ENCODE results near the gene SFMBT1. TPM values are rescaled to one million over a fixed set of nuclear protein-coding genes. Genes with fewer than 3 reads are reported as not detected.

The SFMBT1 gene
- total RNA-seq, 5 donors from 2014 or later (not counting 1 experiment from before 2014, with no cell fraction given): 30.3 to 42.7 (median 37.7) TPM

GRCh38 chr3:53084310-53085001 is 38.6 kb upstream of the SFMBT1 start:
- H3K4me1 ChIP-seq (ENCODE audit: control insufficient read depth in 1 of 2, extremely low read depth in 1 of 2, insufficient read depth in 2 of 2, low read length in 2 of 2): no peaks in the 10 kb centered on the region
- H3K27ac Mint-ChIP-seq: no peak overlapping the region
- ChIA-PET CTCF (no interaction called here), POLR2A (no interaction called here)
- no peaks in the 10 kb centered on the region for H3K4me1 Mint-ChIP-seq
- H3K36me3 ChIP-seq (ENCODE audit: control insufficient read depth in 2 of 2, extremely low read depth in 1 of 2, insufficient read depth in 1 of 2, low read length in 1 of 2): peaks cover 2 to 5% of the 10 kb centered on the region in 2 donors
- H3K27me3 Mint-ChIP-seq: no peaks in the 10 kb centered on the region
- no peak overlapping the region for H3K4me3 ChIP-seq (ENCODE audit: control insufficient read depth in 1 of 2, extremely low read depth in 1 of 2, low read length in 1 of 2)
- no peaks in the 10 kb centered on the region for H3K9me3 Mint-ChIP-seq
- H3K27ac ChIP-seq (ENCODE audit: low read length): no peak overlapping the region
- H3K36me3 Mint-ChIP-seq: peaks cover 6% of the 10 kb centered on the region
- DNase-seq (no peak), ATAC-seq (replicated peaks in 1 of 4) (no peak)
- no peak overlapping the region for H3K4me3 Mint-ChIP-seq
- no peaks in the 10 kb centered on the region for H3K27me3 ChIP-seq (replicated peaks in 1 of 2; ENCODE audit: control insufficient read depth in 2 of 2, extremely low read depth in 1 of 2, insufficient read depth in 2 of 2, low read length in 1 of 2)
- 84% methylated on average over 6 of the region's 12 CpGs for WGBS (ENCODE audit: insufficient coverage)
- H3K9me3 ChIP-seq: no peaks in the 10 kb centered on the region

- ATAC-seq (replicated peaks in 1 of 4) (no peak), DNase-seq (no peak)
- no peak overlapping the region for H3K27ac ChIP-seq (ENCODE audit: low read length)
- H3K4me1 ChIP-seq (ENCODE audit: control insufficient read depth in 1 of 2, extremely low read depth in 1 of 2, insufficient read depth in 2 of 2, low read length in 2 of 2): no peaks in the 10 kb centered on the region
- Mint-ChIP-seq H3K9me3 (no peaks in the 10 kb centered on the region), H3K27ac (peak overlapping the region in 1 of 2 donors; percentile 37), H3K36me3 (peaks cover 4% of the 10 kb centered on the region), H3K4me3 (no peak overlapping the region), H3K27me3 (no peaks in the 10 kb centered on the region), H3K4me1 (no peaks in the 10 kb centered on the region)
- CTCF ChIA-PET: no interaction called here
- WGBS (ENCODE audit: insufficient coverage): no CpG with 5 or more reads among the region's 3 CpGs
- H3K27me3 ChIP-seq (replicated peaks in 1 of 2; ENCODE audit: control insufficient read depth in 2 of 2, extremely low read depth in 1 of 2, insufficient read depth in 2 of 2, low read length in 1 of 2): no peaks in the 10 kb centered on the region
- peaks cover 0 to 2% of the 10 kb centered on the region in 2 donors for H3K36me3 ChIP-seq (ENCODE audit: control insufficient read depth in 2 of 2, extremely low read depth in 1 of 2, insufficient read depth in 1 of 2, low read length in 1 of 2)
- POLR2A ChIA-PET: interaction anchor here in 1 of 2 donors (0.5 kb wide), 1 partner anchor 241 kb away, joined by 6 read pairs; no protein-coding TSS in a partner anchor
- no peaks in the 10 kb centered on the region for H3K9me3 ChIP-seq
- no peak overlapping the region for H3K4me3 ChIP-seq (ENCODE audit: control insufficient read depth in 1 of 2, extremely low read depth in 1 of 2, low read length in 1 of 2)
Observed at GRCh38 chr3:53083949-53084309, 38.1 kb upstream of the SFMBT1 start.

- Mint-ChIP-seq H3K27ac (no peak overlapping the region), H3K27me3 (no peaks in the 10 kb centered on the region), H3K4me3 (no peak overlapping the region), H3K36me3 (peaks cover 4% of the 10 kb centered on the region), H3K4me1 (no peaks in the 10 kb centered on the region), H3K9me3 (no peaks in the 10 kb centered on the region)
- ATAC-seq (replicated peaks in 1 of 4) (no peak), DNase-seq (no peak)
- H3K4me3 ChIP-seq (ENCODE audit: control insufficient read depth in 1 of 2, extremely low read depth in 1 of 2, low read length in 1 of 2): no peak overlapping the region
- H3K27ac ChIP-seq (ENCODE audit: low read length): no peak overlapping the region
- no peaks in the 10 kb centered on the region for H3K27me3 ChIP-seq (replicated peaks in 1 of 2; ENCODE audit: control insufficient read depth in 2 of 2, extremely low read depth in 1 of 2, insufficient read depth in 2 of 2, low read length in 1 of 2)
- 86% methylated on average over 5 of the region's 8 CpGs for WGBS (ENCODE audit: insufficient coverage)
- H3K36me3 ChIP-seq (ENCODE audit: control insufficient read depth in 2 of 2, extremely low read depth in 1 of 2, insufficient read depth in 1 of 2, low read length in 1 of 2): peaks cover 0 to 2% of the 10 kb centered on the region in 2 donors
- ChIA-PET CTCF (no interaction called here), POLR2A (interaction anchor here in 1 of 2 donors (0.5 kb wide), 1 partner anchor 240 kb away, joined by 6 read pairs; no protein-coding TSS in a partner anchor)
- H3K9me3 ChIP-seq: no peaks in the 10 kb centered on the region
- no peaks in the 10 kb centered on the region for H3K4me1 ChIP-seq (ENCODE audit: control insufficient read depth in 1 of 2, extremely low read depth in 1 of 2, insufficient read depth in 2 of 2, low read length in 2 of 2)
Observed at GRCh38 chr3:53083521-53083920, 37.6 kb upstream of the SFMBT1 start.

- no peaks in the 10 kb centered on the region for H3K27me3 ChIP-seq (replicated peaks in 1 of 2; ENCODE audit: control insufficient read depth in 2 of 2, extremely low read depth in 1 of 2, insufficient read depth in 2 of 2, low read length in 1 of 2)
- H3K9me3 ChIP-seq: no peaks in the 10 kb centered on the region
- peaks cover 0 to 6% of the 10 kb centered on the region in 2 donors for H3K36me3 ChIP-seq (ENCODE audit: control insufficient read depth in 2 of 2, extremely low read depth in 1 of 2, insufficient read depth in 1 of 2, low read length in 1 of 2)
- ChIA-PET CTCF (no interaction called here), POLR2A (no interaction called here)
- H3K4me1 ChIP-seq (ENCODE audit: control insufficient read depth in 1 of 2, extremely low read depth in 1 of 2, insufficient read depth in 2 of 2, low read length in 2 of 2): no peaks in the 10 kb centered on the region
- Mint-ChIP-seq H3K27ac (no peak overlapping the region), H3K27me3 (no peaks in the 10 kb centered on the region), H3K36me3 (peaks cover 4% of the 10 kb centered on the region), H3K4me1 (no peaks in the 10 kb centered on the region), H3K9me3 (no peaks in the 10 kb centered on the region), H3K4me3 (no peak overlapping the region)
- no peak overlapping the region for H3K4me3 ChIP-seq (ENCODE audit: control insufficient read depth in 1 of 2, extremely low read depth in 1 of 2, low read length in 1 of 2)
- no peak overlapping the region for H3K27ac ChIP-seq (ENCODE audit: low read length)
- no peak for ATAC-seq (replicated peaks in 1 of 4)
- no peak for DNase-seq
- WGBS (ENCODE audit: insufficient coverage): 78% methylated on average over 4 of the region's 8 CpGs
Observed at GRCh38 chr3:53082736-53083135, 36.9 kb upstream of the SFMBT1 start.

- Mint-ChIP-seq H3K4me3 (no peak overlapping the region), H3K36me3 (peaks cover 10% of the 10 kb centered on the region), H3K27ac (no peak overlapping the region), H3K9me3 (no peaks in the 10 kb centered on the region), H3K4me1 (no peaks in the 10 kb centered on the region), H3K27me3 (no peaks in the 10 kb centered on the region)
- Histone ChIP-seq H3K27me3 (replicated peaks in 1 of 2; ENCODE audit: control insufficient read depth in 2 of 2, extremely low read depth in 1 of 2, insufficient read depth in 2 of 2, low read length in 1 of 2) (no peaks in the 10 kb centered on the region), H3K36me3 (ENCODE audit: control insufficient read depth in 2 of 2, extremely low read depth in 1 of 2, insufficient read depth in 1 of 2, low read length in 1 of 2) (peaks cover 0 to 6% of the 10 kb centered on the region in 2 donors), H3K4me1 (ENCODE audit: control insufficient read depth in 1 of 2, extremely low read depth in 1 of 2, insufficient read depth in 2 of 2, low read length in 2 of 2) (no peaks in the 10 kb centered on the region), H3K27ac (ENCODE audit: low read length) (no peak overlapping the region), H3K4me3 (ENCODE audit: control insufficient read depth in 1 of 2, extremely low read depth in 1 of 2, low read length in 1 of 2) (no peak overlapping the region), H3K9me3 (no peaks in the 10 kb centered on the region)
- ATAC-seq (replicated peaks in 1 of 4) (no peak), DNase-seq (no peak)
- CTCF ChIA-PET: no interaction called here
- WGBS (ENCODE audit: insufficient coverage): 83% methylated on average over 1 of the region's 5 CpGs
- POLR2A ChIA-PET: no interaction called here
Observed at GRCh38 chr3:53081318-53081717, 35.4 kb upstream of the SFMBT1 start.

- Histone ChIP-seq H3K9me3 (no peaks in the 10 kb centered on the region), H3K4me1 (ENCODE audit: control insufficient read depth in 1 of 2, extremely low read depth in 1 of 2, insufficient read depth in 2 of 2, low read length in 2 of 2) (no peaks in the 10 kb centered on the region), H3K27ac (ENCODE audit: low read length) (no peak overlapping the region), H3K27me3 (replicated peaks in 1 of 2; ENCODE audit: control insufficient read depth in 2 of 2, extremely low read depth in 1 of 2, insufficient read depth in 2 of 2, low read length in 1 of 2) (no peaks in the 10 kb centered on the region), H3K4me3 (ENCODE audit: control insufficient read depth in 1 of 2, extremely low read depth in 1 of 2, low read length in 1 of 2) (no peak overlapping the region), H3K36me3 (ENCODE audit: control insufficient read depth in 2 of 2, extremely low read depth in 1 of 2, insufficient read depth in 1 of 2, low read length in 1 of 2) (peaks cover 0 to 6% of the 10 kb centered on the region in 2 donors)
- Mint-ChIP-seq H3K4me3 (no peak overlapping the region), H3K4me1 (no peaks in the 10 kb centered on the region), H3K9me3 (no peaks in the 10 kb centered on the region), H3K27ac (no peak overlapping the region), H3K36me3 (peaks cover 11% of the 10 kb centered on the region), H3K27me3 (no peaks in the 10 kb centered on the region)
- 83% methylated on average over 4 of the region's 7 CpGs for WGBS (ENCODE audit: insufficient coverage)
- ChIA-PET POLR2A (no interaction called here), CTCF (no interaction called here)
- no peak for DNase-seq
- ATAC-seq (replicated peaks in 1 of 4): no peak
Observed at GRCh38 chr3:53080612-53081205, 34.8 kb upstream of the SFMBT1 start.

All from T-cell (primary cell).